Cardiac muscle cell (in vitro differentiated cells and primary cell): ENCODE data around the gene RPS6KA5. TPM values are rescaled to one million over a fixed set of nuclear protein-coding genes. Genes with fewer than 3 reads are reported as not detected.
"Not testable (repeated sequence)": the region's sequence is repeated elsewhere in the genome, so short reads cannot be mapped to it uniquely, and the experiment has no call there.

Experiments
- DNase-seq, 2 donors: peaks; one replicate each; pipeline versions ENCODE4 v3.0.0 to v3.0.0-alpha.2; 2010 to 2017; ENCODE audit warnings: low read depth in 1 of 2, low spot score in 1 of 2
- H3K27ac ChIP-seq: fragments of 200-600 bp; sonication (generic); 2 replicates; pipeline ENCODE4 v1.5.1; 2016
- H3K27me3 ChIP-seq: fragments of 200-600 bp; sonication (generic); 2 replicates; pipeline ENCODE4 v1.6.0; 2016; ENCODE audit warnings: control low read depth
- H3K36me3 ChIP-seq: fragments of 200-600 bp; sonication (generic); 2 replicates; pipeline ENCODE4 v1.5.1; 2016; ENCODE audit warnings: control low read depth
- H3K4me1 ChIP-seq: fragments of 200-600 bp; sonication (generic); 2 replicates; pipeline ENCODE4 v1.8.1; 2017; ENCODE audit warnings: low read depth, mild to moderate bottlenecking, mixed run types
- H3K4me3 ChIP-seq: fragments of 200-600 bp; sonication (generic); 2 replicates; pipeline ENCODE4 v1.5.1; 2016; ENCODE audit warnings: mild to moderate bottlenecking
- H3K9me3 ChIP-seq: fragments of 200-600 bp; sonication (generic); 2 replicates; pipeline ENCODE4 v1.5.1; 2017; ENCODE audit warnings: low read depth, mild to moderate bottlenecking, control low read depth
- polyA plus RNA-seq: library from polyadenylated mRNA; unstranded; fragments of >200 nt; fragmentation: Nextera tagmentation; extraction: Ambion mirVana; gene quantifications from 2 replicates; pipeline ENCODE4 v1.2.1, GENCODE V29; 2016
- total RNA-seq: library from RNA; depleted of rRNA; stranded (reverse); fragments of >200 nt; gene quantifications from 2 replicates; pipeline ENCODE4 v1.2.3, GENCODE V29; 2016
- TF ChIP-seq, protein P1 (sequence below): IDR thresholded peaks from 2 replicates; pipeline ENCODE4 v1.5.1; 2012; ENCODE audit warnings: low read depth, mild to moderate bottlenecking, low read length

RPS6KA5 gene
- total and polyA plus RNA-seq, 2 experiments from 2014 or later: 3.3 to 10.9 TPM

GRCh38 chr14:90828642-90829487 lies 231.6 kb downstream of the RPS6KA5 start:
- no peak for DNase-seq
- H3K4me3 ChIP-seq: no peak overlapping the region
- H3K27ac ChIP-seq: no peak overlapping the region
- H3K9me3 ChIP-seq: no peaks in the 10 kb centered on the region
- TF ChIP-seq, protein P1, sequence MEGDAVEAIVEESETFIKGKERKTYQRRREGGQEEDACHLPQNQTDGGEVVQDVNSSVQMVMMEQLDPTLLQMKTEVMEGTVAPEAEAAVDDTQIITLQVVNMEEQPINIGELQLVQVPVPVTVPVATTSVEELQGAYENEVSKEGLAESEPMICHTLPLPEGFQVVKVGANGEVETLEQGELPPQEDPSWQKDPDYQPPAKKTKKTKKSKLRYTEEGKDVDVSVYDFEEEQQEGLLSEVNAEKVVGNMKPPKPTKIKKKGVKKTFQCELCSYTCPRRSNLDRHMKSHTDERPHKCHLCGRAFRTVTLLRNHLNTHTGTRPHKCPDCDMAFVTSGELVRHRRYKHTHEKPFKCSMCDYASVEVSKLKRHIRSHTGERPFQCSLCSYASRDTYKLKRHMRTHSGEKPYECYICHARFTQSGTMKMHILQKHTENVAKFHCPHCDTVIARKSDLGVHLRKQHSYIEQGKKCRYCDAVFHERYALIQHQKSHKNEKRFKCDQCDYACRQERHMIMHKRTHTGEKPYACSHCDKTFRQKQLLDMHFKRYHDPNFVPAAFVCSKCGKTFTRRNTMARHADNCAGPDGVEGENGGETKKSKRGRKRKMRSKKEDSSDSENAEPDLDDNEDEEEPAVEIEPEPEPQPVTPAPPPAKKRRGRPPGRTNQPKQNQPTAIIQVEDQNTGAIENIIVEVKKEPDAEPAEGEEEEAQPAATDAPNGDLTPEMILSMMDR: no peak
- peaks cover 16% of the 10 kb centered on the region for H3K27me3 ChIP-seq
- H3K4me1 ChIP-seq: no peaks in the 10 kb centered on the region
- H3K36me3 ChIP-seq: no peaks in the 10 kb centered on the region

DNA sequence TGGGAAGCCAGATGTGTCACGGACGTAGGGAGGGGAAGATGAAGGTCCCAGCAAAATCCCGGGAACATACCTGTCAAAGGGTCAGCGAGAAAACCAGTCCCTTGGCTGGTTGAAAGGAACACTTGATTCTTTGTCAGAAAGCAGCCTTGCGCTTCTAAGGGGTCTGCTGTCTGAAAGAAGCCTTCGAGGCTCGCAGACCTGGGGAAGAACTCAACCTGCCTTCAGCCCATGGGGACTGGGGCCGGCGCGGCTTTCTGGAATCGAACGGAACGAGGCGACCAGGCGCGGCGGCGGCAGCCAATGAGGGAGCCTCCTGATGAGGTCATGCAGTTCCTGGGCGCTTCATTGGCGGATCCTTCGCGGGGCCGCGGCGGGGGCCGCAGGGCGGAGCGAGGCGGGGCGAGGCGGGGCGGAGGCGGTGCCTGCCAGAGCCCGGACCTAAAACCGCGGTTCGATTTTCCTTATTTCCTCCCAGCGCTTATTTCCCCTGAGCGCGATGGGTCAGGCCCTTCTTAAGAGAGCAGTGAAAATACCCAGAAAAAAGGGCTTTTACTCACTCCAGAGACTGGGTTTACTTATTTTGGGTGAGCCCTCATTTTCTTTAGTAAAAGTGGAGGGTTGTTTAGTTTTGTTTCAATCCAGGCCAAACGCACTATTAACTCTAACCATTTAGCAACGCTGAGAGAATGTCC lies 232.4 kb downstream of the RPS6KA5 start:
- peaks cover 16% of the 10 kb centered on the region for H3K27me3 ChIP-seq
- TF ChIP-seq, protein P1: no peak
- peak; percentile 90 to 93 for DNase-seq
- H3K9me3 ChIP-seq: no peaks in the 10 kb centered on the region
- H3K4me3 ChIP-seq: peak overlapping the region; percentile 10
- no peak overlapping the region for H3K27ac ChIP-seq
- no peaks in the 10 kb centered on the region for H3K4me1 ChIP-seq
- no peaks in the 10 kb centered on the region for H3K36me3 ChIP-seq

DNA sequence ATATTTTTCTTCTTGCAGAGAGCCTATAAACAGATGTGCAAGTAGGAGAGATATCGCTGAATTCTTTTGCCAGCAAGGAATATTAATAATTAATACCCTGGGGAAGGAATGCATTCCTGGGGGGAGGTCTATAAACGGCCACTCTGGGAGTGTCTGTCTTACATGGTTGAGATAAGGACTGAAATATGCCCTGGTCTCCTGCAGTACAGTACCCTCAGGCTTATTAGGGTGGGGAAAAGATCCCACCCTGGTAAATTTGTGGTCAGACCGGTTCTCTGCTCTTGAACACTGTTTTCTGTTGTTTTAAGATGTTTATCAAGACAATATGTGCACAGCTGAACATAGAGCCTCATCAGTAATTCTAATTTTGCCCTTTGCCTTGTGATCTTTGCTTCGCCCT lies 236.9 kb downstream of the RPS6KA5 start:
- H3K27ac ChIP-seq, DNase-seq, H3K36me3 ChIP-seq, H3K4me1 ChIP-seq, H3K27me3 ChIP-seq, H3K9me3 ChIP-seq, H3K4me3 ChIP-seq: not testable (repeated sequence)

DNA sequence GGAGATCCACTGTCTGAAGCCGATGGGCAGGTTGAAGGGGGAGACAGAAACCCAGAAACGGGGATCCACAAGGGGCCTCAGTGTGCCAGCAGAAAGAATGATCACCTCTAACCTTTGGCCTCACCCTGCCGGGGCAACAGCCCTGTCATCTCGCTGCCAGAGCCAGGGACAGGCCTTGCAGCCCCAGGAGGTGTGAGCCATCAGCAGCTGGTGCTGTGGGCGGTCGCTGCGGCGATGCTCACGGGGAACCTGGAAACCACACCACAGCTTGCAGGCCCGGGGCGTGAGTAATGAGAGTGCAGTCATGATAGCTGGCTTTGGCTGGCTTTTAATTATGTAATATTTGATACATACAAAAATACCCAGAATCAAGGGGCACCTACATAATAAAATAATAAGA lies 239.5 kb downstream of the RPS6KA5 start:
- Histone ChIP-seq H3K27ac (no peak overlapping the region), H3K36me3 (no peaks in the 10 kb centered on the region), H3K27me3 (no peaks in the 10 kb centered on the region), H3K9me3 (no peaks in the 10 kb centered on the region), H3K4me3 (no peak overlapping the region), H3K4me1 (no peaks in the 10 kb centered on the region)
- TF ChIP-seq, protein P1: no peak
- peak in 1 of 2 donors; percentile 36 for DNase-seq

GRCh38 chr14:90819734-90820393 lies 240.6 kb downstream of the RPS6KA5 start:
- Histone ChIP-seq H3K36me3 (no peaks in the 10 kb centered on the region), H3K9me3 (no peaks in the 10 kb centered on the region), H3K4me3 (no peak overlapping the region), H3K27me3 (no peaks in the 10 kb centered on the region), H3K27ac (no peak overlapping the region), H3K4me1 (peaks cover 2% of the 10 kb centered on the region)
- DNase-seq: no peak
- TF ChIP-seq, protein P1: no peak
